HG02610 (cell line): ENCODE measurements around the gene NR3C2.

Experiments used
- ATAC-seq: cut with Tn5 transposase; IDR thresholded peaks from one replicate; pipeline ENCODE4 v1.9.1; 2021; ENCODE audit warnings: mild to moderate bottlenecking, moderate library complexity; ENCODE audit not compliant: unreplicated experiment

The NR3C2 gene

GRCh38 chr4:148060264-148061140 is 381.7 kb downstream of the NR3C2 start:
- ATAC-seq: no peak

DNA sequence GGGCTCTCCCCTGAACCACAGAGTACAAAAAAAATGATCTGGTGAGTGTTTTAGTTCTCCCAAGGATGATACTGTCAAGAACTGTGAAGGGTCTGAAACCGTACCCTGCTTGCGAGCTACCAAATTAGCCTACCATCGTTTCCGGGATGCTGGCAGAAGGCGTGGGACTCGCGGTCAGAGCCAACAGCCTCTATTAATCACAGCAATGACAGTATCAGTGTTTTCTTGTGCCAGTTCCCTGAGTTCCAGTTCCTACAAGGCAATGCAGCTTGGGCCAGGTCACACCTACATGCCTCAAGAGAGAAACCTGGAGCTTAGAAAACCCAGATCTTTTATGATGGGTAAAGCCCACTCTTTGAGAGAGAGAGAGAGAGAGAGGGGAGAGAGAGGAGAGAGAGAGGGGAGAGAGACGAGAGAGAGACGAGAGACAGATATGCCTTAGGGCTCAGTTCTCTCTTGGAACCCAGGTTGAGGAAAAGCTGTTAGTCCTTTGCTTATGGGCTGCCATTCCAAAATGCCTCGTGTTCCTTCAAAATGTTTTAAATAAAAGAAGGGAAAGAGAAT is 382.5 kb downstream of the NR3C2 start:
- ATAC-seq: no peak

GRCh38 chr4:148057984-148058859 is 384.0 kb downstream of the NR3C2 start:
- ATAC-seq: no peak

DNA sequence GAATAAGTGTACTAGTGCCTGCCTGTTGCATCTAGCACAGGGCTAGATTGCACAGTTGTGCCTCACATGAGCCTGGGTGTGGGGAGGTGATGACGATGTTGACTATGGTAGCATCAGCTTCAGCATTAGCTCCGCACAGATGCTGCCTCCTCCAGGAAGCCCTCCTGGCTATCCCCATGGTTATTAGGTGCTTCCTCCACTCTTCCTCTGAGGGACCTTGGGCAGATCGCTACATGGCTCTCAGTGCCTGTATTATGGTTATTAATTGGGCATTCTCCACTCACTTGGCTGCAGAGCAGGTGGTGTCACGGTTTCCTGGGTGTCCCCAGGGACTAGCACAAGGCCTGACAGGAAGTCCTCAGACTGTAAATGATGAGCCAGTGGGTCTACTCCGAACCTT is 384.7 kb downstream of the NR3C2 start:
- ATAC-seq: peak; percentile 35

DNA sequence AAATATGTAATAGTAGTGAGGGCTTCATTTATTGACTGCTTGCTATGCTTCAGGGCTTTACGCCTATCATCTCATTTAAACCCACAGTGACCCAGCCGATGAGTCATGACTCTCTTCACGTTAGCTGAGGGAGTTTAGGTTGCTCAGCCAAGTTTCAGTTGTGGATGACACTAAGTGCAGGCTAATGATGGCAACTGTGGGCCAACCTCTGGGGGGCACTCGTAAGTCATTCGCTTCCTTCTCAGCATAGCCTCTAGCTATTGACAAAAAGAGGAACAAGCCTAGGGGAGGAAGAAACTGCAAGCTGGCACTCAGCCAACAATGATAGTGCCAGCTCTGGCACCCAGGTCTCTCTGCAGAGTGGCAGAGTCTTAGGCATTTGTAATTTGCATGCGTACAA is 385.3 kb downstream of the NR3C2 start:
- peak; percentile 90 for ATAC-seq

- ATAC-seq: no peak
Measured at GRCh38 chr4:148055844-148056243, 386.4 kb downstream of the NR3C2 start.

- ATAC-seq: peak; percentile 22
Measured at GRCh38 chr4:148054275-148054674, 387.9 kb downstream of the NR3C2 start.

GRCh38 chr4:148053298-148054003 is 388.8 kb downstream of the NR3C2 start:
- ATAC-seq: no peak

GRCh38 chr4:148052448-148052847 is 389.8 kb downstream of the NR3C2 start:
- no peak for ATAC-seq

GRCh38 chr4:148051403-148051802 is 390.8 kb downstream of the NR3C2 start:
- no peak for ATAC-seq

GRCh38 chr4:148048598-148048997 is 393.6 kb downstream of the NR3C2 start:
- no peak for ATAC-seq

GRCh38 chr4:148044912-148045352 is 397.3 kb downstream of the NR3C2 start:
- ATAC-seq: peak; percentile 97

GRCh38 chr4:148044089-148044911 is 397.9 kb downstream of the NR3C2 start:
- no peak for ATAC-seq

GRCh38 chr4:148041606-148042329 is 400.4 kb downstream of the NR3C2 start:
- no peak for ATAC-seq

DNA sequence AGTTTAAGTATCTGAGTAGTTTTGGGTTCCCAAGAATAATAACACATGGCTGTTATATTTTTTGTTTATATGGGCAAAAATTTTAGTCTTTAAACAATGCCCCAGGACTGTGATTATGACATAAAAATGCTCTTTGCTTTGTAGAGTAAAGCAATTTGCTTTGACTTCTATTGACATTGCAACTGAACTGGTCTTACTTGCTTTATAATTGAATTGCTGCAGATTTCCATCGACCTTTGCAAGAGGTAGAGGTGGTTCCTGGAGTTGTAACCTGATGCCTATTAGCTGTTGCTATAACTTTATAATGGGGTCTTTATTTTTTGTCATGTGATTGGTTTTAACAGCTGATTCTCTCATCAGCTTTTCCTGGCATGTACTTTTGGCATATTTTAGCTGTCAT is 407.4 kb downstream of the NR3C2 start:
- no peak for ATAC-seq

- ATAC-seq: no peak
Measured at GRCh38 chr4:148030193-148030873, 411.9 kb downstream of the NR3C2 start.

GRCh38 chr4:148029781-148030180 is 412.4 kb downstream of the NR3C2 start:
- ATAC-seq: no peak
